ENCODE data around the gene EP400. TPM values are rescaled to one million over a fixed set of nuclear protein-coding genes. Genes with fewer than 3 reads are reported as not detected.

The EP400 gene
- total RNA-seq, 1 experiment from 2014 or later, result 80.1 TPM

DNA sequence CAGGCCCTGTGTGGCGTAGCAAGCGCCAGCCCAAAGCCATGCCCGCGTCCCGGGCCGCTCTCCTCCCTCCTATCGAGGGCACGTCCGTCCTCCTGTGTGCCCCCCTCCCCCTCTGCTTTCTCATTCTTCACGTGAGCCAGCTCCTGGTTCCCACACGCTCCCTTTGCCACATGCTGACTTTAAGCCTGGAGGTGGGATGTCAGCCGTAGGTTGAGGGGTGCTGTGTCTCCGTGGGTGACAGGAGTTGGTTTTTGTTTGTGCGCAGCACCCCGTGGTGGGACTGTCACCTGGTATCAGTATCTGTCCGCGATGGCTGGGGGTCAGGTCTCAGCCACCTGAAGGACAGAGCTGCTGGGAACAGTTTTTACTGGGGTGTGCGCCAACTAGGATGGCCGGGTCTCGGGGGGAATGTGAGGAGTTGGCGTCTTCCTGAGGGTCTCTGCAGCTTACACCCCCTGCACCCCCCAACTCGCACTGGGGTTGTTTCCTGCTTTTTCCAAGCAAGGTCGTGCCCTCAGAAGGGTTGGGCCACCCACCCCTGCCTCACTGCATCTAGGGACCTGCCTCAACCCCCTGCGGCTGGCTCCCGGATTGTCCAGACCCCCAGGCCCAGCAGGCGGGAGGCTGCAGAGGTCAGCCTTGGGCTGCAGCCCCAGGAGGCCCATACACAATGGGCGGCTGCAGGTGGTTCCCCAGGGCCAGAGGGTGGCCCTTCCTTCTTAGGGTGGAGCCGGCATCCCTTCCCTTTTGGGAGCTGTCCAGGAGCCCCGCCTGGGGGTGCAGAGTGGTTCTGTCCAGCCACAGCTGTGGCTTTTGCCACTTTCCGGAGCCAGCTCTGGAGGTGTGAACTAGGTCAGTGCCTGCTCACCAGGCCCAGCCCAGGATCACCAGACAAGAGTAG is 48.1 kb upstream of the EP400 start:
- intact Hi-C loops (cut with micrococcal nuclease; ENCODE audit: unreplicated experiment), result no loop called here
- no peaks in the 10 kb centered on the region for H3K4me1 ChIP-seq (ENCODE audit: insufficient read depth, low read length, poor library complexity, severe bottlenecking)
- DNase-seq (ENCODE audit: low spot score), result no peak
- CTCF ChIA-PET, result no interaction called here
- peak overlapping the region; percentile 30 for H3K27ac ChIP-seq (ENCODE audit: low read depth, low read length, poor library complexity, severe bottlenecking)
- TF ChIP-seq, protein P1, sequence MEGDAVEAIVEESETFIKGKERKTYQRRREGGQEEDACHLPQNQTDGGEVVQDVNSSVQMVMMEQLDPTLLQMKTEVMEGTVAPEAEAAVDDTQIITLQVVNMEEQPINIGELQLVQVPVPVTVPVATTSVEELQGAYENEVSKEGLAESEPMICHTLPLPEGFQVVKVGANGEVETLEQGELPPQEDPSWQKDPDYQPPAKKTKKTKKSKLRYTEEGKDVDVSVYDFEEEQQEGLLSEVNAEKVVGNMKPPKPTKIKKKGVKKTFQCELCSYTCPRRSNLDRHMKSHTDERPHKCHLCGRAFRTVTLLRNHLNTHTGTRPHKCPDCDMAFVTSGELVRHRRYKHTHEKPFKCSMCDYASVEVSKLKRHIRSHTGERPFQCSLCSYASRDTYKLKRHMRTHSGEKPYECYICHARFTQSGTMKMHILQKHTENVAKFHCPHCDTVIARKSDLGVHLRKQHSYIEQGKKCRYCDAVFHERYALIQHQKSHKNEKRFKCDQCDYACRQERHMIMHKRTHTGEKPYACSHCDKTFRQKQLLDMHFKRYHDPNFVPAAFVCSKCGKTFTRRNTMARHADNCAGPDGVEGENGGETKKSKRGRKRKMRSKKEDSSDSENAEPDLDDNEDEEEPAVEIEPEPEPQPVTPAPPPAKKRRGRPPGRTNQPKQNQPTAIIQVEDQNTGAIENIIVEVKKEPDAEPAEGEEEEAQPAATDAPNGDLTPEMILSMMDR (conservative IDR thresholded peaks at IDR 0.05; ENCODE audit: low read depth, low read length), result no peak
- TF ChIP-seq EZH2 (IDR thresholded peaks at IDR 0.05; ENCODE audit: borderline replicate concordance, low read depth, low read length, poor library complexity, severe bottlenecking), result no peak
- peaks cover 4% of the 10 kb centered on the region for H3K36me3 ChIP-seq (ENCODE audit: insufficient read depth, low read length, poor library complexity, severe bottlenecking)
- no peaks in the 10 kb centered on the region for H3K27me3 ChIP-seq (replicated peaks; ENCODE audit: insufficient read depth, low read depth, low read length, poor library complexity)
- no peaks in the 10 kb centered on the region for H3K9me3 ChIP-seq (ENCODE audit: low read depth, low read length, poor library complexity, severe bottlenecking)
- no peak overlapping the region for H3K4me3 ChIP-seq (ENCODE audit: low read depth, low read length, poor library complexity, severe bottlenecking)
- no TSS peak for BruUV-seq (replicated peaks)
- POLR2A ChIA-PET (ENCODE audit: low non-redundant PET), result no interaction called here

- no TSS peak for BruUV-seq (replicated peaks)
- H3K9me3 ChIP-seq (ENCODE audit: low read depth, low read length, poor library complexity, severe bottlenecking), result no peaks in the 10 kb centered on the region
- TF ChIP-seq, protein P1 (conservative IDR thresholded peaks at IDR 0.05; ENCODE audit: low read depth, low read length), result no peak
- TF ChIP-seq EZH2 (IDR thresholded peaks at IDR 0.05; ENCODE audit: borderline replicate concordance, low read depth, low read length, poor library complexity, severe bottlenecking), result no peak
- H3K4me3 ChIP-seq (ENCODE audit: low read depth, low read length, poor library complexity, severe bottlenecking), result no peak overlapping the region
- no peaks in the 10 kb centered on the region for H3K27me3 ChIP-seq (replicated peaks; ENCODE audit: insufficient read depth, low read depth, low read length, poor library complexity)
- DNase-seq (ENCODE audit: low spot score), result no peak
- H3K27ac ChIP-seq (ENCODE audit: low read depth, low read length, poor library complexity, severe bottlenecking), result peak overlapping the region; percentile 30
- H3K4me1 ChIP-seq (ENCODE audit: insufficient read depth, low read length, poor library complexity, severe bottlenecking), result no peaks in the 10 kb centered on the region
- CTCF ChIA-PET, result no interaction called here
- POLR2A ChIA-PET (ENCODE audit: low non-redundant PET), result no interaction called here
- intact Hi-C loops (cut with micrococcal nuclease; ENCODE audit: unreplicated experiment), result no loop called here
- H3K36me3 ChIP-seq (ENCODE audit: insufficient read depth, low read length, poor library complexity, severe bottlenecking), result no peaks in the 10 kb centered on the region
Observed at GRCh38 chr12:131902332-131903241, 47.2 kb upstream of the EP400 start.

- DNase-seq (ENCODE audit: low spot score), result no peak
- Histone ChIP-seq H3K9me3 (ENCODE audit: low read depth, low read length, poor library complexity, severe bottlenecking) (no peaks in the 10 kb centered on the region), H3K4me1 (ENCODE audit: insufficient read depth, low read length, poor library complexity, severe bottlenecking) (no peaks in the 10 kb centered on the region), H3K4me3 (ENCODE audit: low read depth, low read length, poor library complexity, severe bottlenecking) (no peak overlapping the region), H3K27ac (ENCODE audit: low read depth, low read length, poor library complexity, severe bottlenecking) (no peak overlapping the region), H3K36me3 (ENCODE audit: insufficient read depth, low read length, poor library complexity, severe bottlenecking) (peaks cover under 1% of the 10 kb centered on the region), H3K27me3 (replicated peaks; ENCODE audit: insufficient read depth, low read depth, low read length, poor library complexity) (no peaks in the 10 kb centered on the region)
- intact Hi-C loops (cut with micrococcal nuclease; ENCODE audit: unreplicated experiment), result no loop called here
- TF ChIP-seq EZH2 (IDR thresholded peaks at IDR 0.05; ENCODE audit: borderline replicate concordance, low read depth, low read length, poor library complexity, severe bottlenecking), result no peak
- TF ChIP-seq, protein P1 (conservative IDR thresholded peaks at IDR 0.05; ENCODE audit: low read depth, low read length), result no peak
- BruUV-seq (replicated peaks), result no TSS peak
- POLR2A ChIA-PET (ENCODE audit: low non-redundant PET), result no interaction called here
- CTCF ChIA-PET, result no interaction called here
Observed at GRCh38 chr12:131903270-131904255, 46.2 kb upstream of the EP400 start.
